Measurements from ENCODE around the gene HDAC4.

HDAC4 gene

DNA sequence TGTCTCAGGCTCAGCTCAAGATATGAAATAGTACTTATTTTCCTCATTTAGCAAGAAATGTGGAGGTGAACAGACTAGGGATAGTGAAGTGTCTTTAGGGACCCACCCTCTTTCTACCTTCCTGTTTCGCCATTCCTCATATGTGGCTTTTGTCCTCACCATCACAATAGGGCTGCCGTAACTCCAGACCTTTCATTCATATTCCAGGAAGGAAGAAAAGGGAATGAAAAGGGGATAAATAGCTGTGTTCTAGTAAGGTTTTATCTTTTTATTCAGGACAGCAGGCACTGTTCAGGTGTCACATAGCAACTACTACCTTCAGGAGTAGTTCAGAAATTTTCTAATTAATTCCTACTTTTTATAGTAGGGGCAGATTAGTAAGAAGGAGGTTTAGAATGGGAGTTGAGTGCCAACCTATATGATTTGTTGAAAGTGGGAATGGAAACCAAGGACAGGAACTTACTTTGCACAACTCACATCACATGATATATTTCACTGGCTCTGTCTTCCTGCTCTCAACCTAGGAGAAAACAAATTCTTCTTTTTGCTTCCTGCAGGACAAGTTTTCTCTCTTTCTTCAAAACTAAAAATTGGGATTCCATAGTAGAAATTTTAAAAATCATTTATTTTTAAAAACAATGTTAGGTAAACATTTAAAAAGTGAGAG is 36.0 kb upstream of the HDAC4 start:
- no peak overlapping the region for H3K27ac Mint-ChIP-seq
- peaks cover 38% of the 10 kb centered on the region for H3K27me3 Mint-ChIP-seq
- H3K9me3 Mint-ChIP-seq: no peaks in the 10 kb centered on the region
- no peak overlapping the region for H3K4me3 Mint-ChIP-seq
- H3K4me1 Mint-ChIP-seq (ENCODE audit: low read depth): peaks cover 24% of the 10 kb centered on the region
- H3K36me3 Mint-ChIP-seq (ENCODE audit: low read depth): peaks cover 5% of the 10 kb centered on the region

DNA sequence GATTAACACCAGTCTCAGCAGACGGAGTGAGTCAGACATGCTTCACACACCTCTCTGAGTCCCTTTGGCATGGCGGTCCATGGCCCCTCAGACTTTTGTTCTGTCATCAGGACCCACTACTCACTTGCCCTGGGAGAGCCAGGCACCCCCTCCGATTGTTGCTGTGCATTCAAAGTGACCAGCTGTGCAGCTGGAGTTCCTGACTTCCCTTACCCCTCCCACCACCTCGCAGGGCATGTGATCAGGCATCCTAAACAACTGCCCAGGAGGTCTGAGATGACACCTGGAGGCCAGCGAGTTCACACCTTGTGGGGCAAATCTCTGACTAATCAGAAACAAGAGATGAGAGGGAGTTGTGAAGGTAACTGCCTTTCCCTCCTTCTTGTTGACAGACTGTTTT is 35.3 kb upstream of the HDAC4 start:
- Mint-ChIP-seq H3K9me3 (no peaks in the 10 kb centered on the region), H3K4me3 (no peak overlapping the region), H3K36me3 (ENCODE audit: low read depth) (peaks cover 5% of the 10 kb centered on the region), H3K4me1 (ENCODE audit: low read depth) (peaks cover 17% of the 10 kb centered on the region), H3K27me3 (peaks cover 31% of the 10 kb centered on the region), H3K27ac (no peak overlapping the region)

DNA sequence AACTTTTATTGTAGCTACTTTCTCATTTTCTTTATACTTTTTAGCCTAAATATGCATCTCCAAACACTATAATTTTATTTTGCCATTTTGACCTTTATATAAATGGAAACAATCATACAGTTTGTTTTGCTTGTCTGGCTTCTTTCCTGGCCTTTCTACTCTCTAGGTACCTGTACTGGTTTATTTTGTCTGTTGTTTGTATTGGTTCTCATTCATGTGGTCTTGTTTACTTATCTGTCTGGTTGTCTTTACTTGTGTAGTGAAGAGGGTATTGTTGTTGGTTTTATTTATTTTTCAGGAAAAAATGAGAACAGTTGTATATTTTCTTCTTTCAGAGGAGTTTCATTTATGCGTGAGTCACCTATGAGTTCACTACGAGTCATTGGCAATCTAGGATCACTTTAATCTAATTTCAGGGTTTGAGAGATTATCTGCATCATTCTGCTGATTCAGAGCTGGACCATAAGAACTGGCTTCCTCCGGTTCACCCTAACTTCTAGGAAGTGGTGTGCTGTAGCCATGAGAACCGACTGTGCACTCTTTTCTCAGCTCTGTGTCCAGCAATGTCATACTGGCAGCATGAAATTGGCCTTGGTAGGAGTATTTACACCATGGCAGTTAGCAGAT is 33.1 kb upstream of the HDAC4 start:
- H3K27ac Mint-ChIP-seq: no peak overlapping the region

GRCh38 chr2:239432174-239432573 is 31.4 kb upstream of the HDAC4 start:
- H3K36me3 Mint-ChIP-seq (ENCODE audit: low read depth): peaks cover 5% of the 10 kb centered on the region
- peaks cover 9% of the 10 kb centered on the region for H3K4me1 Mint-ChIP-seq (ENCODE audit: low read depth)
- no peak overlapping the region for H3K4me3 Mint-ChIP-seq
- peaks cover 12% of the 10 kb centered on the region for H3K27me3 Mint-ChIP-seq
- no peaks in the 10 kb centered on the region for H3K9me3 Mint-ChIP-seq
- no peak overlapping the region for H3K27ac Mint-ChIP-seq

More for the DNA sequence above, 33.1 kb upstream of the HDAC4 start:
- H3K27me3 Mint-ChIP-seq: peaks cover 12% of the 10 kb centered on the region
- H3K9me3 Mint-ChIP-seq: no peaks in the 10 kb centered on the region
- H3K4me3 Mint-ChIP-seq: no peak overlapping the region
- H3K4me1 Mint-ChIP-seq (ENCODE audit: low read depth): peaks cover 9% of the 10 kb centered on the region
- H3K36me3 Mint-ChIP-seq (ENCODE audit: low read depth): peaks cover 5% of the 10 kb centered on the region

- H3K4me1 Mint-ChIP-seq (ENCODE audit: low read depth): peaks cover 9% of the 10 kb centered on the region
- H3K27me3 Mint-ChIP-seq: peaks cover 9% of the 10 kb centered on the region
- peaks cover 5% of the 10 kb centered on the region for H3K36me3 Mint-ChIP-seq (ENCODE audit: low read depth)
- H3K4me3 Mint-ChIP-seq: no peak overlapping the region
- no peaks in the 10 kb centered on the region for H3K9me3 Mint-ChIP-seq
- no peak overlapping the region for H3K27ac Mint-ChIP-seq
Measured at GRCh38 chr2:239431536-239431935, 30.7 kb upstream of the HDAC4 start.

GRCh38 chr2:239429473-239430350 is 28.9 kb upstream of the HDAC4 start:
- Mint-ChIP-seq H3K36me3 (ENCODE audit: low read depth) (peaks cover 5% of the 10 kb centered on the region), H3K4me3 (no peak overlapping the region), H3K27ac (no peak overlapping the region), H3K4me1 (ENCODE audit: low read depth) (peaks cover 9% of the 10 kb centered on the region), H3K27me3 (peaks cover 8% of the 10 kb centered on the region), H3K9me3 (no peaks in the 10 kb centered on the region)

DNA sequence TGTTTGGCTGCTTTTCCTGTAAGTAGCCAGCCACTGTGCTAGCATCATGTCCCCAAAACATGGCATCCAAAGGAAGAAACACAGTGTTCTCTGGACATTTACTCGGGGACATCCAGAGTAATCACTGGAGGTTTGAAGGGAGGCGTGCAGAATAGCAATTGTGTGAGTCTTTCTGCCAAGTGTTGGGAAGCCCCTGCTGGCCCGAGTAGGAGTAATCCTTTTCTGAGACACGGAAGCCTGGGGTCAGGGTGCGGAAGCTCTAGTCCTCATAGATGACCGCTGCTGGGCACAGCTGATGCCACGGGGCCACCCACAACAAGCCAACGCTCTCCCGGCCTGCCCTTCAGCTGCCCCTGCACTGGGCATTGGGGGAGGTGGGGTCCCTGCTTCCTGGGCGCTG is 24.8 kb upstream of the HDAC4 start:
- no peaks in the 10 kb centered on the region for H3K4me1 Mint-ChIP-seq (ENCODE audit: low read depth)
- no peak overlapping the region for H3K4me3 Mint-ChIP-seq
- H3K36me3 Mint-ChIP-seq (ENCODE audit: low read depth): no peaks in the 10 kb centered on the region
- H3K27ac Mint-ChIP-seq: no peak overlapping the region
- no peaks in the 10 kb centered on the region for H3K9me3 Mint-ChIP-seq
- peaks cover 4% of the 10 kb centered on the region for H3K27me3 Mint-ChIP-seq

- H3K4me3 Mint-ChIP-seq: no peak overlapping the region
- H3K4me1 Mint-ChIP-seq (ENCODE audit: low read depth): no peaks in the 10 kb centered on the region
- H3K36me3 Mint-ChIP-seq (ENCODE audit: low read depth): no peaks in the 10 kb centered on the region
- H3K27me3 Mint-ChIP-seq: peaks cover 4% of the 10 kb centered on the region
- H3K27ac Mint-ChIP-seq: no peak overlapping the region
- H3K9me3 Mint-ChIP-seq: no peaks in the 10 kb centered on the region
Measured at GRCh38 chr2:239424337-239425045, 23.7 kb upstream of the HDAC4 start.

DNA sequence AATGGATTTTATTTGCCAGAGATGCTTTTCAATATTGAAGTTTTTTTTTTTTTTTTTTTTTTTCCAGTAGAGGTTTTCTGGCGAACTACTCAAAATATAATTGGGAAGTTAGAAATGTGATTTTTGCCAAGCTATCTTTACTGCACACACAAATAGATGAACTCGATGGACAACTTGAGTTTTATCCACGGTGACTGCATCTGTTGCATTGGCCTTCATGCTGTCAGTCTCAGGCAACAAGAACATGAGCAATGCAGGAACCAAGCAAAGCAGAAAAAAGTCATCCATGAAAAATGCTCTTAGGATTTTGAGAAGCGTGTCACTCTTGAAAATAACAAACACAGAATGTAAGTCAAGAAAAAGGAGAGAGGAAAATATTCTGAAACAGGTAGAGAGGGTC is 22.7 kb upstream of the HDAC4 start:
- no peaks in the 10 kb centered on the region for H3K9me3 Mint-ChIP-seq
- H3K27ac Mint-ChIP-seq: no peak overlapping the region
- H3K36me3 Mint-ChIP-seq (ENCODE audit: low read depth): no peaks in the 10 kb centered on the region
- no peaks in the 10 kb centered on the region for H3K4me1 Mint-ChIP-seq (ENCODE audit: low read depth)
- H3K27me3 Mint-ChIP-seq: peaks cover 4% of the 10 kb centered on the region
- H3K4me3 Mint-ChIP-seq: no peak overlapping the region

GRCh38 chr2:239421851-239422250 is 21.0 kb upstream of the HDAC4 start:
- Mint-ChIP-seq H3K27me3 (no peaks in the 10 kb centered on the region), H3K36me3 (ENCODE audit: low read depth) (no peaks in the 10 kb centered on the region), H3K4me3 (no peak overlapping the region), H3K4me1 (ENCODE audit: low read depth) (no peaks in the 10 kb centered on the region), H3K9me3 (no peaks in the 10 kb centered on the region), H3K27ac (no peak overlapping the region)

GRCh38 chr2:239420082-239420481 is 19.3 kb upstream of the HDAC4 start:
- peaks cover 4% of the 10 kb centered on the region for H3K27me3 Mint-ChIP-seq

GRCh38 chr2:239418918-239419317 is 18.1 kb upstream of the HDAC4 start:
- Mint-ChIP-seq H3K4me1 (ENCODE audit: low read depth) (no peaks in the 10 kb centered on the region), H3K27ac (no peak overlapping the region), H3K27me3 (peaks cover 4% of the 10 kb centered on the region), H3K4me3 (no peak overlapping the region), H3K36me3 (ENCODE audit: low read depth) (no peaks in the 10 kb centered on the region), H3K9me3 (peaks cover 3% of the 10 kb centered on the region)

More at GRCh38 chr2:239420082-239420481, 19.3 kb upstream of the HDAC4 start:
- H3K4me3 Mint-ChIP-seq: no peak overlapping the region
- H3K36me3 Mint-ChIP-seq (ENCODE audit: low read depth): no peaks in the 10 kb centered on the region
- H3K27ac Mint-ChIP-seq: no peak overlapping the region
- H3K4me1 Mint-ChIP-seq (ENCODE audit: low read depth): no peaks in the 10 kb centered on the region
- H3K9me3 Mint-ChIP-seq: no peaks in the 10 kb centered on the region

DNA sequence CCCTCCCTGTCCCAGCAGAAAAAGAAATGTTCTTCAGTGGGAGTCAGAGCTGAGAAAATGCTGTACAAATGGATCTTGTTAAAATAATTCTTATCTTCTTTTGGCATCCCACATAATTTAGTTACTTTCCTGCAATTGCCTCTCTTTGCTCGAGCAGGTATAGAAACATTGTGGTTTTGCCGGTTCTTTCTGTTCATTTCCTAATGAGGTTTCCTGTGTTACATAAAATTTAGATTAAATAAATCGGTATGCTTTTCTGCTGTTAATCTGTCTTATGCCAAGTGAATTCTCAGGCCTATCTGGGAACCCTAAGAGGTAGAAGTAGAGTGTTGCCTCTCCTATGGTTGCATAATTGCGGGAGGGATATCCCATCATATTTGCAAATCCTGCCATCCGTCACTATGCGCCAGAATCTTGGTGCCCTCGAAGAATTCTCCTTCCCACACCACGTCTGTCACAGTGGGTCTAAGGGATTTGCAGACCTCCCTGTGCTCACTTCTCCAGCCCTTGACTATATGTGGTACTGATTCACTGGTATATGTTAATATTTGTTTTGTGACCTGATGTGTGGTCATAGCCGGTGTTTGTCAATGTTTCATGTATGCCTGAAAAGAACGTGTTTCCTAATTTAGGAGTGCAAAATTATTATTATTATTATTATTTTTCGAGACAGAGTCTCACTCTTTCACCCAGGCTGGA is 12.2 kb upstream of the HDAC4 start:
- Mint-ChIP-seq H3K9me3 (peaks cover 5% of the 10 kb centered on the region), H3K4me3 (no peak overlapping the region), H3K27me3 (peaks cover 4% of the 10 kb centered on the region), H3K27ac (no peak overlapping the region), H3K4me1 (ENCODE audit: low read depth) (peaks cover 10% of the 10 kb centered on the region), H3K36me3 (ENCODE audit: low read depth) (no peaks in the 10 kb centered on the region)

DNA sequence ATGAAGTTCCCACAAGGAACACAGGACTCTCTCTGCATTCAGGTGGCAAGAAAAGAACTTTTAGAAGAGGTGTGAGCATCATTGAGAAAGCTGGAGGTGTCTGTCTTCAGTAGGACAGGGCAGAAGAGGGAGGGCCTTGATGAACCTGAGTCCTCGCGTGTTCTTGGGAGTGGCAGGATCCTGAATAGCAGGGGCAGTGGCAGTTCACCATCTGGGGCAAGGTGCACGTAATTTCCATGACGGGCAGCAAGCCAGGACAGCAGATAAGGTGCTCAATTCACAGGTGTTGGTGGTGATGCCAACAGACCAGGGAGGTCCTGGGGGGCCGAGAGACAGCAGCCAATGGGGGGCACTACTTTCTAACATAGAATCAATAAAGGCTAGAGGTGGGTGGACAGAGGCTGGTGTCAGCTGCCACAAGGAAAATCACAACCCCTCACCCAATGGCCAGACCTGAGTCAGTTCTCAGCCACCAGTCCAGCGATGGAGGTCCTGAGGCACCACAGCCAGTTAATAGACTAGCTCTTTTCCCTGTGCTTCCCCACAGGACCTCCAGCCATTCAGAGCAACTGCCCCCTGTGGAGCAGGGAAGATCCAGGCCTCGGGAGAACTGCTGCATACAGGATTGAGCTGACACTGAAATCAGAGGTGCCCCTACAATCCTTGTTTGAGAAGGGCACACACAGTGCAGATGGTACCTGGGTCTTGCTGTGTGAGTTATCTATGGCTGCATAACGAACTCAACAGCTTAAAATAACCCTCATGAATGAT is 10.9 kb upstream of the HDAC4 start:
- H3K4me3 Mint-ChIP-seq: no peak overlapping the region
- H3K36me3 Mint-ChIP-seq (ENCODE audit: low read depth): no peaks in the 10 kb centered on the region
- no peak overlapping the region for H3K27ac Mint-ChIP-seq
- H3K4me1 Mint-ChIP-seq (ENCODE audit: low read depth): peaks cover 10% of the 10 kb centered on the region
- peaks cover 5% of the 10 kb centered on the region for H3K9me3 Mint-ChIP-seq
- peaks cover 4% of the 10 kb centered on the region for H3K27me3 Mint-ChIP-seq

Measured in stimulated activated naive CD8-positive, alpha-beta T cell treated with anti-CD3 and anti-CD28 coated beads, Interleukin-15, Interleukin-2, amounts not matched to agents 100 ng/mL and 50 ng/mL, for 24 hours (primary cell).